HG03066 (cell line): Measurements from ENCODE around the gene PDGFC.
A peak's percentile ranks its signal among the peaks of the same experiment; 100 is the strongest.
"Not testable (repeated sequence)": the region's sequence is repeated elsewhere in the genome, so short reads cannot be mapped to it uniquely, and the experiment has no call there.

Experiments used
- ATAC-seq: cut with Tn5 transposase; IDR thresholded peaks from one replicate; pipeline ENCODE4 v1.9.1; 2021; ENCODE audit warnings: low read depth; ENCODE audit not compliant: unreplicated experiment

The PDGFC gene

GRCh38 chr4:156953001-156953400 lies 18.6 kb downstream of the PDGFC start:
- no peak for ATAC-seq

- no peak for ATAC-seq
Observed at GRCh38 chr4:156952078-156952759, 19.4 kb downstream of the PDGFC start.

- no peak for ATAC-seq
Observed at GRCh38 chr4:156950948-156951347, 20.7 kb downstream of the PDGFC start.

GRCh38 chr4:156950090-156950489 lies 21.5 kb downstream of the PDGFC start:
- ATAC-seq = no peak

GRCh38 chr4:156949373-156949814 lies 22.2 kb downstream of the PDGFC start:
- ATAC-seq = no peak

- no peak for ATAC-seq
Observed at GRCh38 chr4:156948738-156949137, 22.9 kb downstream of the PDGFC start.

- ATAC-seq = no peak
Observed at GRCh38 chr4:156948133-156948532, 23.5 kb downstream of the PDGFC start.

- ATAC-seq = no peak
Observed at GRCh38 chr4:156946516-156947424, 24.8 kb downstream of the PDGFC start.

GRCh38 chr4:156945532-156945931 lies 26.1 kb downstream of the PDGFC start:
- ATAC-seq = no peak

GRCh38 chr4:156942991-156943390 lies 28.6 kb downstream of the PDGFC start:
- ATAC-seq = no peak

- peak; percentile 68 for ATAC-seq
Observed at GRCh38 chr4:156941940-156942548, 29.6 kb downstream of the PDGFC start.

GRCh38 chr4:156939801-156940200 lies 31.8 kb downstream of the PDGFC start:
- no peak for ATAC-seq

GRCh38 chr4:156939139-156939538 lies 32.5 kb downstream of the PDGFC start:
- ATAC-seq = no peak

GRCh38 chr4:156934259-156934635 lies 37.4 kb downstream of the PDGFC start:
- ATAC-seq = no peak

GRCh38 chr4:156933633-156934258 lies 37.9 kb downstream of the PDGFC start:
- no peak for ATAC-seq

GRCh38 chr4:156932360-156932759 lies 39.2 kb downstream of the PDGFC start:
- not testable (repeated sequence) for ATAC-seq

GRCh38 chr4:156931267-156931666 lies 40.3 kb downstream of the PDGFC start:
- ATAC-seq = no peak

- ATAC-seq = no peak
Observed at GRCh38 chr4:156929386-156930105, 42.1 kb downstream of the PDGFC start.

- no peak for ATAC-seq
Observed at GRCh38 chr4:156924774-156925315, 46.8 kb downstream of the PDGFC start.

GRCh38 chr4:156923525-156923924 lies 48.1 kb downstream of the PDGFC start:
- no peak for ATAC-seq
